ENCODE results near the gene ACBD4.

Gene ACBD4

GRCh38 chr17:45096141-45096540 is 39.3 kb upstream of the ACBD4 start:
- TF ChIP-seq CTCF (IDR thresholded peaks at IDR 0.05): no peak
- Histone ChIP-seq H3K36me3 (peaks cover 95% of the 10 kb centered on the region), H3K4me1 (ENCODE audit: control insufficient read depth in 1 of 2, insufficient read depth in 1 of 2, low read depth in 1 of 2, low read length in 1 of 2) (no peaks in the 10 kb centered on the region), H3K27ac (no peak overlapping the region), H3K27me3 (no peaks in the 10 kb centered on the region), H3K4me3 (ENCODE audit: low read depth in 1 of 2, low read length in 1 of 2) (no peak overlapping the region), H3K9me3 (no peaks in the 10 kb centered on the region)

- Histone ChIP-seq H3K27me3 (no peaks in the 10 kb centered on the region), H3K4me1 (ENCODE audit: control insufficient read depth in 1 of 2, insufficient read depth in 1 of 2, low read depth in 1 of 2, low read length in 1 of 2) (no peaks in the 10 kb centered on the region), H3K9me3 (no peaks in the 10 kb centered on the region), H3K4me3 (ENCODE audit: low read depth in 1 of 2, low read length in 1 of 2) (no peak overlapping the region), H3K27ac (no peak overlapping the region), H3K36me3 (peaks cover 95% of the 10 kb centered on the region)
- no peak for TF ChIP-seq CTCF (IDR thresholded peaks at IDR 0.05)
These were observed 38.6 kb upstream of the ACBD4 start for GRCh38 chr17:45096926-45097325.

- Histone ChIP-seq H3K36me3 (peaks cover 97% of the 10 kb centered on the region), H3K27ac (no peak overlapping the region)
- TF ChIP-seq CTCF (IDR thresholded peaks at IDR 0.05): no peak
These were observed 37.2 kb upstream of the ACBD4 start for GRCh38 chr17:45098081-45098868.

GRCh38 chr17:45098869-45099616 is 36.4 kb upstream of the ACBD4 start:
- Histone ChIP-seq H3K27me3 (no peaks in the 10 kb centered on the region), H3K36me3 (peaks cover 97% of the 10 kb centered on the region)

More at GRCh38 chr17:45098081-45098868, 37.2 kb upstream of the ACBD4 start:
- H3K4me1 ChIP-seq (ENCODE audit: control insufficient read depth in 1 of 2, insufficient read depth in 1 of 2, low read depth in 1 of 2, low read length in 1 of 2): no peaks in the 10 kb centered on the region
- no peaks in the 10 kb centered on the region for H3K9me3 ChIP-seq
- H3K27me3 ChIP-seq: no peaks in the 10 kb centered on the region
- no peak overlapping the region for H3K4me3 ChIP-seq (ENCODE audit: low read depth in 1 of 2, low read length in 1 of 2)

GRCh38 chr17:45101546-45101882 is 34.0 kb upstream of the ACBD4 start:
- no peak overlapping the region for H3K4me3 ChIP-seq (ENCODE audit: low read depth in 1 of 2, low read length in 1 of 2)
- no peak overlapping the region for H3K27ac ChIP-seq
- no peaks in the 10 kb centered on the region for H3K27me3 ChIP-seq
- TF ChIP-seq CTCF (IDR thresholded peaks at IDR 0.05): no peak
- H3K9me3 ChIP-seq: no peaks in the 10 kb centered on the region
- no peaks in the 10 kb centered on the region for H3K4me1 ChIP-seq (ENCODE audit: control insufficient read depth in 1 of 2, insufficient read depth in 1 of 2, low read depth in 1 of 2, low read length in 1 of 2)
- peaks cover 97% of the 10 kb centered on the region for H3K36me3 ChIP-seq

More at GRCh38 chr17:45098869-45099616, 36.4 kb upstream of the ACBD4 start:
- H3K9me3 ChIP-seq: no peaks in the 10 kb centered on the region
- no peaks in the 10 kb centered on the region for H3K4me1 ChIP-seq (ENCODE audit: control insufficient read depth in 1 of 2, insufficient read depth in 1 of 2, low read depth in 1 of 2, low read length in 1 of 2)
- TF ChIP-seq CTCF (IDR thresholded peaks at IDR 0.05): peak; percentile 75
- no peak overlapping the region for H3K4me3 ChIP-seq (ENCODE audit: low read depth in 1 of 2, low read length in 1 of 2)
- H3K27ac ChIP-seq: no peak overlapping the region

Measured in neutrophil (primary cell).